ENCODE data around the gene SEPTIN2.
"Not testable (repeated sequence)": the region's sequence is repeated elsewhere in the genome, so short reads cannot be mapped to it uniquely, and the experiment has no call there.

SEPTIN2 gene

DNA sequence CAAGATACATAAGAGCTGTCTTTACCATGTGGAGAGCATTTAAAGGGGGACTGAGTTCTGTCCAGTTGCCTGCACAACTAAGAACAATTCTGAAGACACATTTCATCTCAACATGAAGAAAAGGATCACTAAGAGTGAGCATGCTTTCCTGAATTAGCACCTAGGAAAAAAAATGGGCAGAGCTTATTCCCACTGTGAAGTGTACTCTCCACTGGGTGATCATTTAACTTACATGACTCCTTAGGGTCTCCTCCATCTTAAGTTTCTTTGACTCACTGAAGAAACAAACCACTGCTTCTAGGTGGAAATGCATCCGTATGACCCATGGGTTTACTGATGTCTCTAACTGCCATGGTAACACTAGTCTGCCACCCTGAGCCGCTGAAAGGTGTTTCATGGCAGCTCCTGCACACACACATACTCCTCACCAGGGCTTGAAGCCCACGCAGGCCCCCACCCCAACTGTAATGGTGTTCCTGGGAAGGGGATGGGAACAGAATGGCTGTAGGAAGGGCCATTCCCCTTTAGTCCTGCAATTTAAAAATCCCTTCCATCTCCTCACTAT lies 27.3 kb upstream of the SEPTIN2 start:
- no peak for DNase-seq

- no peak for DNase-seq
Measured at GRCh38 chr2:241289053-241289452, 26.7 kb upstream of the SEPTIN2 start.

DNA sequence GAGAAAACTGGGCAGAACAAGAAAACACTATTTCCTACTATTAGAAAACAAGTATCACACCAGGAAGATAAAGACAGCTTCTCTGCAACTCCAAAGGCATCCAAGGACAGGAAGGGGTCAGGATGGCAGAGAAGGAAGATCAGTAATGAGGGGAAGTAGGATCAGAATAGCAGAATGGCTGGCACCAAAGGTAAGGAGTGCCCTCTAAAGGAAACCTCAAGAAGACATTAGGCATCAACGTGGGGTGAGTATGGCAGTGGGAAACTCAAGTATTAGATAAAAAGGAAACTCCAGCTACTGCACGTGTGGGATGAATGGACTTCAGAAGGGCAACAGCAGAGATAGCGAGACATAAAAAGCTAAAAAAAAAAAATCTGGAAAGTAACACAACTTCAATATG lies 26.1 kb upstream of the SEPTIN2 start:
- DNase-seq, result no peak

DNA sequence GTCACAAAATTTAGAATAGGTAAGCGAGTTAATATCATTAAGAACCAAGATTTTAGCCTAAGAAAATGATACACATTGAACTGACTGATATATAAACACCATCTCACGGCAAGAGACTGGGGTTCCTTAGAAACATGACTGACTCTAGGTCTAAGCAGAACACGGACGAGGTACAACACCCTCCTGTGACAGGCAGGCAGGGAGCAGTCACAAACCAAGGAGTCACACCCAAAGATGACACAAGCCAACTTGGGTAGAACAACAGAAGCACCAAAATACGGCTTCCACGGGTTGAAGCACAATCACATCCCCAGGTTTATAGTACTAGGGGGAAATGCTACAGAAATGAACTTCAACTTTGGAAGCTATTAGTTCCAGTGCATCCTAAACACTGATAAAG lies 24.6 kb upstream of the SEPTIN2 start:
- no peak for DNase-seq

GRCh38 chr2:241291977-241292376 lies 23.7 kb upstream of the SEPTIN2 start:
- no peak for DNase-seq

DNA sequence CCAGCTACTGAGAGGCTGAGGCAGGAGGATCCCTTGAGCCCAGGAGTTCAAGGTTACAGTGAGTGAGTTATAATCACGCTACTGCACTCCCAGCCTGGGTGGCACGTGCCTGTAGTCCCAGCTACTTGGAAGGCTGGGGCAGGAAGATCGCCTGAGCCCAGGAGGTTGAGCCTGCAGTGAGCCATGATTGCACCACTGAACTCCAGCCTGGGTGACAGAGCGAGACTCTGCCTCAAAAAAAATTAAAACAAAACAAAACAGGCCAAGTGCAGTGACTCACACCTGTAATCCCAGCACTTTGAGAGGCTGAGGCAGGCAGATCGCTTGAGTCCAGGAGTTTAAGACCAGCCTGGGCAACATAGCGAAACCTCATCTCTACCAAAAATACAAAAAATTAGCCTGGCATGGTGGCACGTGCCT lies 22.3 kb upstream of the SEPTIN2 start:
- DNase-seq, result not testable (repeated sequence)

- DNase-seq, result no peak
Measured at GRCh38 chr2:241295326-241296095, 20.2 kb upstream of the SEPTIN2 start.

GRCh38 chr2:241296767-241297166 lies 19.0 kb upstream of the SEPTIN2 start:
- DNase-seq, result no peak

GRCh38 chr2:241298673-241299072 lies 17.1 kb upstream of the SEPTIN2 start:
- no peak for DNase-seq

DNA sequence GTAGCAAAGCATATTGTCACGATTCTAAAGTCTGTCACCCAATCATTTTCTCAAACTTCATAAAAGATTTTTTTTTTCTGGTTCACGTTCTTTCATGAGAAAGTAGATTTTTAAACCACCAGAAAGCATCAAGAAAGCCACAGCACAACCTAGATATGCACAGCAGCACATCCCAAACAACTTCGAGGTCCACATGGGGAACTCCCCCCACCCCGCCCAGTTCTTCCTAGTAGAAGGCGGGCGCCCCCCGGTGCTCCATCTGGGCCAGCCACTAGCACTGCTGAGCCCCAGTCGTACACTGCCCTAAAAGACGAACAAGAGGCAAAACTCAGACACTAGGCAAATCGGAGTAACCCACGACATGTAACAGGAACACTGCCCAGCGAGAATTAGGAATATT lies 15.7 kb upstream of the SEPTIN2 start:
- DNase-seq, result no peak

DNA sequence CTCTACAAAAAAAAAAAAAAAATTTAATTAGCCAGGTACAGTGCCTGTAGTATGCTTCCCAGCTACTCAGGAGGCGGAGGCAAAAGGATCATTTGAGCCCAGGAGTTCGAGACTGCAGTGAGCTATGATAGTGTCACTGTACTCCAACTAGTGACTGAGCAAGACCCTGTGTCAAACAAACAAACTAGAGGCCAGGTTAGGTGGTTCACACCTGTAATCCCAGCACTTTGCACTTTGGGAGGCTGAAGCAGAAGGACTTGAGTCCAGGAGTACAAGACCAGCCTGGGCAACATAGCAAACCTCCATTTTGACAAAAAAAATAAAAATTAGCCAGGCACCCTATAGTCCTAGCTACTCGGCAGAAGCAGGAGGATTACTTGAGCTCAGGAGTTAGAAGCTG lies 13.6 kb upstream of the SEPTIN2 start:
- no peak for DNase-seq

DNA sequence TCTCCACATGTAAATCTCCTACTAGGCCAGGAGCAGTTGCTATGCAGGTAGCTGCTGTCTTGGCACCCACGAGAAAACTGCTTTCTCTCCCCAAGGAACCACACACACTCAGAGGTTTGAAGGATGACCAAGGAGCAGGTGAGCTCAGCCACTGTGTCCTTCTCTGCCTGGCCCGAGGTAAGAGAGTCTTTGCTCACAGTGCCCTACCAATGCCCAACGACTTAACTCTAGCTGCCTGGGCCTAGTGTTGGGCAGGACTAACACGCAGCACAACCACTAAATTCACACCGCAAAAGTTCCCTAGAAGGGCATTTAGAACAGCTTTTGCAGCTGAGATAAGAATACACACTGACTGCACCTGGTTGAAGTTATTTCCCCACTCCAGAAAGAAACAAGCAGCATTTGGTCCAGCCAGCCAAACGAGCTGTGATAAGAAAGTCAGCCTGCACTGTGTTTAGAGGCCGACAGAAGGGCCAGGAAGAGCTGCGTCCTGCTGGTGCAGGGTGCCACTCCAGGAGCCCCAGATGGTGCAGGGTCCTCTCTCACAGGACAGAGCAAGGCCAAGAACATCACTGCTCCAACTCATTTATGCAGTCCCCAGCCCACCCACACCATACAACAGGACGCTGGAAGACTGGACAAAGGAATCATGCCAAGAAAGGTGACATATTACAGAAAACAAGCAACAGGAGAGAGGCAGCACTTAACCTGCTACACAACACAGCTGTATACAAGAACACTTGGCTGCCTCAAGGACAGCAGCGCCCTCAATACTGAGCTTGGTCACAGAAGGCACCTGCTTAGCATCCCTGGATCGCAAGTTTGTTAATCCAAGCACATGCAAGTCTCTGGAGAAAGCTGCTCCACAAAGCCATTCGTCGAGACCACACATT lies 12.7 kb upstream of the SEPTIN2 start:
- DNase-seq, result peak; percentile 8

GRCh38 chr2:241304039-241304670 lies 11.6 kb upstream of the SEPTIN2 start:
- DNase-seq, result no peak

- DNase-seq, result no peak
Measured at GRCh38 chr2:241307055-241307454, 8.7 kb upstream of the SEPTIN2 start.

DNA sequence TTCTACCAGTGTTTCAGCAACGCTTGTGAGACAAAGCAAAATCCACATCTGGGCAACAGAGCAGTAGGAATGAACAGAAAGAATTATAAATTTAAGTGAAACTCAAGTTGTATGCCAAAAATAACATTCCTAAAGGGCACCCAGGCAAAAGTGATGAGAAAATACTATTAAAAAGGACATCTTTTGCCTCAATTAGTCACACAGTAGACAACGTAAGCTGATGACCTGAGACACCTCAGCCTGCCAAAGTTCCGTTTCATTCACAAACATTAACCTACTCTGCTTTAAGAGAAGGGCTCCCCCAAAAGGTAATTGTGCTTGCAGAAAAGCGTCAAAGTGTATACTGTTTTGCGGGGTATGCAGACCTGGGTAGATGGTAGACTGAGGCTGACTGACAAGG lies 7.5 kb upstream of the SEPTIN2 start:
- no peak for DNase-seq

GRCh38 chr2:241308832-241309500 lies 6.8 kb upstream of the SEPTIN2 start:
- no peak for DNase-seq

DNA sequence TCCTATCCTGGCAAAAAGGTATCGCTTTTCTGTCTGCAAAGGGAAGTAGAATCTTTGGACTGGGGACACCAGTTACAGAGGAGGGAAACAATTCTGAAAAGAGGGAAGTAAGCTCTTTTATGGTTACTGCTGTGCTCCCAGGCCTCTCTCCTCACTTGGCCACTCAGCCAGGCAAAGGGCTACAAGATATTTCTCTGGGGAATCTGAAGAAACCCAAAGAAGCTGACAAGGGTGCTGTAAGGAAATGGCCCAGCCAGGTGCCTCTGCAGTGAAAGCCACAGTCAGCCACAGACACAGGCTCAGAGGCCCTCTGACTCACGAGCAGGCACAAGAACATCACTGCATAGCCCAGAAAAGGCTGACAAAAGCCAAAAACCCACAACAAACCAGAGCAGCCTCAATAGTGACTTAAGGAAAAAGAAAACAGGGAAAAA lies 6.0 kb upstream of the SEPTIN2 start:
- DNase-seq, result no peak

DNA sequence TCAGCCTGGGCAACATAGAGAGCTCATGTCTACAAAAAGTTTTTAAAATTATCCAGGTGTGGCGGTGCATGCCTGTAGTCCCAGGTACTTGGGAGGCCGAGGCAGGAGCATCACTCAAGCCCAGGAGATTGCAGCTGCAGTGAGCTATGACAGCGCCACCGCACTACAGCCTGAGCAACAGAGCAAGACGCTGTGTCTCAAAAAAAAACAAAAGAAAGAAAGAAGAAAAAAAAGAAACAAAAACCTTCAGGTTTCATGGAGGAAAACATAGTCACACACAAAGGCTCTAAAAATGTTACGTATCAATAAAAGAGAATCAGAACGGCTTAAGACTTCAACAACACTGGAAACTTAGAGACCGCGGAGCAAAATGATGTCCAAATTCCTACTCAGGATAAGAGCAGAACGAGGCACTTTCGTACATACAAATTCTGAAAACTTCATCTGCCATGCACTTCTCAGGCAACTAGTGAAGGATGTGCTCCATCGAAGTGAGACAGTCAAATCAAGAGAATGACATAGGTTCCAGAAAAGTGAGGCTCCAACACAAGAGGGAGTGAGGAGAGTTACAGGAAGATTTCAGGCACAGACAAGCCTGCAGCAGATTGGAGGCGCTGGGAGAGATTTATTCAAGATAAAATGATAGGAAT lies 4.7 kb upstream of the SEPTIN2 start:
- no peak for DNase-seq

DNA sequence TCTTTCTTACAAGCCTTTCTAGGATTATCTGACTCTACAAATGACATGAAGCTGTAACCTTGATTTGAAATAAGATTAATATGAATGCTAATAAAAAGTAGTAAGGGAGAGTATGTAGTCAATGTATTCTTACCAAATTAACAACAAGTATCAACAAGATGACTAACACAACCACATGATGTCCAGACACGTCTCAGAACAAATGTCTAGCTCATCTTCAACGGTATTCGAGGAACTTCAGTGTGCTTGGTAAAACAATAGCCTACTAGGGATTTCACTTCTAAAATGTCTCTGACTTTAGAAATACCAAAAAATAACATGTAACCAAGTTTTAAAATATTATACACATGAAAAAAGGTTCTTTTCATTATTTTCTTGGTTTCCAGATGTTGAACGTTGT lies 3.6 kb upstream of the SEPTIN2 start:
- DNase-seq, result no peak

GRCh38 chr2:241313543-241314095 lies 2.1 kb upstream of the SEPTIN2 start:
- DNase-seq, result no peak

DNA sequence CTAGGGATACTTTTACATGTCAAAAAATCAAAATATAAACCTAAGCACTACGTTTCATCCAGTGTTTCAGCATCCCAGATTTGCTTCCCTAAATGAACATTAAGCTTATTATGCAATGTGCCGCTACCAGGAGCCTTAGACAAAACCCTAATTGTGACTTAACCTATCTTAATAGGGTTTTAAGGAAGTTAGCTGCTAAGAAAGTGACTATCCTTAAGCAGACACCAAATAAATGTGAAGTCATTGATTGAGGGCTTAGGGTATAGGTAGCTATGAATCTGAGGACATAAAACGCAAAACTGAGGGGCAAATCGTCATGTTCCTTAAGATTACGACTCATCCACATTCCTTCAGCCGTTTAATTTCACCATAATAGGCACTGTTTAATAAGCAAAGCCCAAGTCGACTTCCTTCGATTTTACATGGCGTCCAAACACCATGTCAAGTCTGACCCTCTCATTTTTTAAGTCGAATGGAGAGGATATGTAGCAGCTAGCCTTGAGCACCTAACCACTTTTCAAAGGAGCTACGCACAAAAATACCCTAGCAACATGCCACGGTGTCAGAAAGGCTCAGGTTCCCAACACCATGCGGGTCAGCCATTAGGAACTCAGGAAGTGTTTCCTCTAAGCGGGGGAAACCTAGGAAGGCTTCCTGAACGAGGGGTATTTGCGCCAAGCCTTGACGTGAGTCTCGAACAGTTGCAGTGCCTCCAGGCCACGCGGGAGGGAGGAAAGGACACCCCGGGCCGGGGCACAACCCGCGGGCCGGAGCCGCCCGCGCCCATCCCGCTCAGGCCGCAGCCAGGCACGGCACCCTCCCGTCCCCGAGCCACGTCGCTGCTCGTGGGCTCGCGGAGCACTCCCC lies 1.3 kb upstream of the SEPTIN2 start:
- peak; percentile 35 for DNase-seq
